PC-9 (cell line): Measurements from ENCODE around the gene SLC47A1. TPM values are rescaled to one million over a fixed set of nuclear protein-coding genes. Genes with fewer than 3 reads are reported as not detected.

Experiments used
- BruUV-seq: library from RNA; stranded (reverse); fragments of 400-500 nt; replicated peaks from 2 replicates; lab custom pipeline; 2021; lab: Mats Ljungman, UMichigan
- CTCF ChIA-PET: fragments of 300-600 bp; sonication (Branson Sonifier 250); formaldehyde crosslinking; loops from one replicate; lab custom pipeline; 2022; ENCODE audit warnings: antibody characterized with exemption; lab: Charles Lee
- POLR2A ChIA-PET: fragments of 300-600 bp; sonication (Branson Sonifier 250); formaldehyde crosslinking; loops from one replicate; lab custom pipeline; 2022; ENCODE audit warnings: antibody characterized with exemption; ENCODE audit not compliant: unreplicated experiment; lab: Charles Lee
- DNase-seq, 2 experiments: peaks; one replicate each; pipeline versions ENCODE4 v3.0.0 to v3.0.0-alpha.2; 2015 to 2022; ENCODE audit warnings: mixed read lengths in 1 of 2
- H2AFZ ChIP-seq: fragments of 200-600 bp; sonication (generic); 2 replicates; pipeline ENCODE4 v1.8.1; 2017; ENCODE audit warnings: antibody characterized with exemption
- H3F3A ChIP-seq: fragments of 200-600 bp; sonication (generic); 2 replicates; pipeline ENCODE4 v1.8.1; 2017; ENCODE audit warnings: antibody characterized with exemption, mild to moderate bottlenecking, low read depth; ENCODE audit not compliant: insufficient read depth
- H3K27ac ChIP-seq: fragments of 200-600 bp; sonication (generic); 2 replicates; pipeline ENCODE4 v1.6.1; 2016; ENCODE audit warnings: mixed run types
- H3K27me3 ChIP-seq: fragments of 200-600 bp; sonication (generic); 2 replicates; pipeline ENCODE4 v1.6.1; 2016; ENCODE audit warnings: low read depth, mixed run types; ENCODE audit not compliant: insufficient read depth
- H3K36me3 ChIP-seq: fragments of 200-600 bp; sonication (generic); 2 replicates; pipeline ENCODE4 v1.6.1; 2016; ENCODE audit warnings: low read depth, mixed run types
- H3K4me1 ChIP-seq: fragments of 200-600 bp; sonication (generic); replicated peaks from 2 replicates; pipeline ENCODE4 v1.6.1; 2016; ENCODE audit warnings: mixed run types; ENCODE audit not compliant: insufficient read depth
- H3K4me2 ChIP-seq: fragments of 200-600 bp; sonication (generic); 2 replicates; pipeline ENCODE4 v1.6.1; 2017; ENCODE audit warnings: mixed run types
- H3K4me3 ChIP-seq: fragments of 200-600 bp; sonication (generic); 2 replicates; pipeline ENCODE4 v1.6.1; 2016; ENCODE audit warnings: mixed run types
- H3K79me2 ChIP-seq: fragments of 200-600 bp; sonication (generic); 2 replicates; pipeline ENCODE4 v1.6.1; 2017; ENCODE audit warnings: low read depth, mixed run types
- H3K9me2 ChIP-seq: fragments of 200-600 bp; sonication (generic); 2 replicates; pipeline ENCODE4 v1.8.1; 2017; ENCODE audit warnings: mild to moderate bottlenecking; ENCODE audit not compliant: insufficient read depth
- H3K9me3 ChIP-seq: fragments of 200-600 bp; sonication (generic); 2 replicates; pipeline ENCODE4 v1.8.1; 2016; ENCODE audit warnings: low read depth; ENCODE audit not compliant: insufficient read depth
- H4K20me1 ChIP-seq: fragments of 200-600 bp; sonication (generic); 2 replicates; pipeline ENCODE4 v1.8.1; 2017; ENCODE audit not compliant: insufficient read depth
- CTCF ChIP-seq: fragments of 200-600 bp; sonication (generic); conservative IDR thresholded peaks from 2 replicates; pipeline ENCODE4 v1.6.1; 2017; ENCODE audit warnings: mixed run types, antibody characterized with exemption, mild to moderate bottlenecking, moderate library complexity
- EZH2 ChIP-seq: fragments of 200-600 bp; sonication (generic); IDR thresholded peaks from 2 replicates; pipeline ENCODE4 v1.8.0; 2017; ENCODE audit warnings: antibody characterized with exemption, low read depth
- intact Hi-C: fragments of 100-400 bp; cut with micrococcal nuclease; formaldehyde crosslinking; loops from one replicate; pipeline ENCODE4 v1.10.0; 2022; ENCODE audit not compliant: unreplicated experiment
- total RNA-seq: library from RNA; stranded (reverse); gene quantifications from 2 replicates; pipeline ENCODE4 v1.2.3, GENCODE V29; 2021

SLC47A1 gene
- total RNA-seq, 1 experiment from 2014 or later = 1.3 TPM

GRCh38 chr17:19538095-19539039 lies 4.7 kb downstream of the SLC47A1 start:
- ChIA-PET POLR2A (interaction anchor here (0.6 kb wide), 1 partner anchor 31 kb away, joined by 4 read pairs; no protein-coding TSS in a partner anchor), CTCF (no interaction called here)
- no TSS peak for BruUV-seq
- Histone ChIP-seq H3K4me1 (peaks cover 10% of the 10 kb centered on the region; the same call in 1 of the 2 replicates), H4K20me1 (no peaks in the 10 kb centered on the region), H3K9me3 (no peaks in the 10 kb centered on the region), H3K4me3 (no peak overlapping the region), H3K27ac (no peak overlapping the region), H3K79me2 (no peaks in the 10 kb centered on the region), H3K36me3 (no peaks in the 10 kb centered on the region), H3K9me2 (no peaks in the 10 kb centered on the region), H3F3A (no peaks in the 10 kb centered on the region), H2AFZ (no peak overlapping the region), H3K27me3 (peaks cover 18% of the 10 kb centered on the region), H3K4me2 (no peak overlapping the region)
- intact Hi-C loops = no loop called here
- TF ChIP-seq EZH2 = no peak
- TF ChIP-seq CTCF = no peak
- DNase-seq = no peak

DNA sequence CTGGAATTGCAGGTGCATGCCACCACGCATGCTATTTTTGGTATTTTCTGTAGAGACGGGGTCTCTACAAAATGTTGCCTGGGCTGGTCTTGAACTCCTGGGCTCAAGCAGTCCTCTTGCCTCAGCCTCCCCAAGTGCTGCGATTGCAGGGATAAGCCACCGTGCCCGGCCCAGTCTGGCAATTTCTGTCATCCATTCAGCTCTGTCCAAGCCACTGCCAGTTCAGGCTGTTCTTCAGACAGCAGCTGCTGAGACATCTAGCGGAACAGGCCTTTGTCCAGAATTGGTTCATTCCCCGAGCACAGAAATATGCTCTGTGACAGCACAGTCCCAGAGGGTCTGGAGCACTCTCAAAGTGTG lies 5.4 kb downstream of the SLC47A1 start:
- TF ChIP-seq EZH2 (no peak), CTCF (no peak)
- no peak overlapping the region for H3K4me2 ChIP-seq
- no peak overlapping the region for H2AFZ ChIP-seq
- H3F3A ChIP-seq = no peaks in the 10 kb centered on the region
- no TSS peak for BruUV-seq
- CTCF ChIA-PET = no interaction called here
- intact Hi-C loops = no loop called here
- H3K4me3 ChIP-seq = no peak overlapping the region
- H3K9me3 ChIP-seq = no peaks in the 10 kb centered on the region
- H3K27me3 ChIP-seq = peaks cover 11% of the 10 kb centered on the region
- H3K27ac ChIP-seq = no peak overlapping the region
- H3K4me1 ChIP-seq = peaks cover 10% of the 10 kb centered on the region; the same call in 1 of the 2 replicates
- DNase-seq = no peak
- H3K36me3 ChIP-seq = no peaks in the 10 kb centered on the region
- no peaks in the 10 kb centered on the region for H3K79me2 ChIP-seq
- H4K20me1 ChIP-seq = no peaks in the 10 kb centered on the region
- no peaks in the 10 kb centered on the region for H3K9me2 ChIP-seq
- POLR2A ChIA-PET = no interaction called here

DNA sequence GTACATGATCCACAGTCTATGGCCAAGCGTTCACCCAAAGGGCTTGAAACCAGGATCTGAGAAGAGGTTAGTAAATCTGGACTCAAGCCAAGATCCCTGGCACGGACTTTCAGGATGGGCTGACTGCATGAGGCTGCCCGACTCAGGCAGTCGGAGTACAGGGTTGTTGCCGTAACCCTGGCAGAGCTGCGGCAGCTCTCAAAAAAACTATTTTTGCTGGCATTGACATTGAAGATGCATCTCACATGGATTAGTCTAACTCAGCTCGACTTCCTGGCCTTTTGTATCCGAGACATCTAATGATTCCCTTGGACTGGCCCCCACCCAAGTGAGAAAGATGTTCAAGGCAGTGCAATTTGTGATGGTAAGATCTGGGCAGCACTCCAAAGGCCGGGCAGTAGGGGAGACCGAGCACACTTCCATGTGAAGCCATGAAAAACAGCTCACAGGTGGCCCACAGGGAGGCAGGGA lies 6.2 kb downstream of the SLC47A1 start:
- Histone ChIP-seq H3F3A (no peaks in the 10 kb centered on the region), H2AFZ (no peak overlapping the region), H4K20me1 (no peaks in the 10 kb centered on the region), H3K9me2 (no peaks in the 10 kb centered on the region), H3K27me3 (peaks cover 3% of the 10 kb centered on the region), H3K79me2 (no peaks in the 10 kb centered on the region), H3K4me3 (no peak overlapping the region), H3K4me2 (no peak overlapping the region), H3K27ac (no peak overlapping the region), H3K9me3 (no peaks in the 10 kb centered on the region), H3K4me1 (peaks cover 10% of the 10 kb centered on the region; the same call in 1 of the 2 replicates), H3K36me3 (no peaks in the 10 kb centered on the region)
- ChIA-PET POLR2A (interaction anchor here (0.6 kb wide), 1 partner anchor 47 kb away, joined by 4 read pairs; no protein-coding TSS in a partner anchor), CTCF (no interaction called here)
- BruUV-seq = no TSS peak
- intact Hi-C loops = no loop called here
- DNase-seq = no peak
- TF ChIP-seq CTCF = no peak
